H1 (cell line): ENCODE measurements around the gene TNFSF18. TPM values are rescaled to one million over a fixed set of nuclear protein-coding genes. Genes with fewer than 3 reads are reported as not detected.

Source experiments
- CTCF ChIA-PET: fragments of 300-600 bp; sonication (Branson Sonifier 250); formaldehyde crosslinking; loops from one replicate; lab custom pipeline; 2021; ENCODE audit not compliant: partially characterized antibody; lab: Charles Lee
- POLR2A ChIA-PET: fragments of 300-600 bp; sonication (Branson Sonifier 250); formaldehyde crosslinking; loops from one replicate; lab custom pipeline; 2021; ENCODE audit warnings: inconsistent platforms; ENCODE audit not compliant: partially characterized antibody; lab: Charles Lee
- DNase-seq, 2 experiments: peaks; one replicate each; pipeline versions ENCODE4 v3.0.0 to v3.0.0-alpha.2; 2010 to 2022; ENCODE audit warnings: low spot score in 2 of 2, low read depth in 1 of 2, mixed read lengths in 1 of 2
- FAIRE-seq: peaks from 2 replicates; lab custom pipeline; 2011; peaks lifted over from hg19 to GRCh38; lab: Jason Lieb, UNC
- H2AFZ ChIP-seq: 2 replicates; pipeline ENCODE4 v1.8.1; 2012; ENCODE audit warnings: low read length, inconsistent platforms
- H2AK5ac ChIP-seq: 2 replicates; pipeline ENCODE4 v1.6.1; 2013; ENCODE audit warnings: low read depth, low read length
- H2BK120ac ChIP-seq: replicated peaks from 2 replicates; pipeline ENCODE3; 2013; ENCODE audit warnings: low read depth, low read length, inconsistent platforms
- H2BK12ac ChIP-seq: 2 replicates; pipeline ENCODE4 v1.6.1; 2013; ENCODE audit warnings: low read depth, low read length
- H2BK15ac ChIP-seq: 2 replicates; pipeline ENCODE4 v1.6.1; 2013; ENCODE audit warnings: low read length
- H2BK20ac ChIP-seq: 2 replicates; pipeline ENCODE4 v1.6.1; 2013; ENCODE audit warnings: low read length
- H2BK5ac ChIP-seq: 2 replicates; pipeline ENCODE4 v1.6.1; 2013; ENCODE audit warnings: low read depth, low read length
- H3K14ac ChIP-seq: 2 replicates; pipeline ENCODE4 v1.6.1; 2013; ENCODE audit warnings: inconsistent platforms; ENCODE audit not compliant: insufficient read length
- H3K18ac ChIP-seq: 2 replicates; pipeline ENCODE4 v1.6.1; 2013; ENCODE audit warnings: low read length; ENCODE audit errors: extremely low read depth
- H3K23ac ChIP-seq: 2 replicates; pipeline ENCODE4 v1.6.1; 2013; ENCODE audit warnings: inconsistent platforms; ENCODE audit not compliant: insufficient read length
- H3K23me2 ChIP-seq: 2 replicates; pipeline ENCODE4 v1.6.1; 2013; ENCODE audit warnings: low read depth, low read length
- H3K27ac ChIP-seq: 2 replicates; pipeline ENCODE4 v1.6.1; 2011; ENCODE audit warnings: low read depth, low read length, inconsistent platforms
- H3K27me3 ChIP-seq, 4 experiments: replicated peaks in 1 of 4; 1 replicate in 1 of 4; 2 replicates in 3 of 4; pipeline versions ENCODE4 v1.6.1 to v1.8.1; 2011 to 2013; ENCODE audit warnings: low read length in 3 of 4, mild to moderate bottlenecking in 3 of 4, inconsistent platforms in 2 of 4, mixed read lengths in 2 of 4, moderate library complexity in 1 of 4; ENCODE audit not compliant: control insufficient read depth in 3 of 4, insufficient read depth in 3 of 4; ENCODE audit errors: extremely low read depth in 1 of 4
- H3K36me3 ChIP-seq, 4 experiments: 2 replicates each; pipeline versions ENCODE4 v1.6.1 to v1.8.1; 2011 to 2013; ENCODE audit warnings: mild to moderate bottlenecking in 4 of 4, low read length in 3 of 4, moderate library complexity in 2 of 4, control low read depth in 1 of 4, inconsistent platforms in 1 of 4; ENCODE audit not compliant: insufficient read depth in 4 of 4, control insufficient read depth in 2 of 4
- H3K4ac ChIP-seq: replicated peaks from 2 replicates; pipeline ENCODE3; 2013; ENCODE audit warnings: low read length, low read depth, mixed read lengths, inconsistent platforms; ENCODE audit not compliant: insufficient read length
- H3K4me1 ChIP-seq, 4 experiments: replicated peaks in 1 of 4; 1 replicate in 1 of 4; 2 replicates in 3 of 4; pipeline versions ENCODE4 v1.6.1 to v1.8.1; 2011 to 2013; ENCODE audit warnings: low read length in 3 of 4, inconsistent platforms in 2 of 4, mixed read lengths in 1 of 4; ENCODE audit not compliant: insufficient read depth in 4 of 4, control insufficient read depth in 3 of 4
- H3K4me2 ChIP-seq, 2 experiments: 2 replicates each; pipeline versions ENCODE4 v1.6.1 to v1.8.1; 2011 to 2013; ENCODE audit warnings: low read depth in 2 of 2, low read length in 2 of 2, control low read depth in 1 of 2, inconsistent platforms in 1 of 2, mild to moderate bottlenecking in 1 of 2; ENCODE audit not compliant: insufficient read depth in 1 of 2
- H3K4me3 ChIP-seq, 4 experiments: fragments of 200-600, 300-600 bp in 1 of 4; sonication (generic), shearing (Covaris generic), sonication (Bioruptor Twin) in 1 of 4; 2 replicates each; pipeline versions ENCODE4 v1.5.1 to v1.8.1; 2011 to 2016; ENCODE audit warnings: low read length in 4 of 4, low read depth in 3 of 4, control low read depth in 2 of 4, inconsistent platforms in 2 of 4, mild to moderate bottlenecking in 2 of 4, mixed read lengths in 1 of 4, moderate library complexity in 1 of 4; ENCODE audit not compliant: insufficient read depth in 2 of 4; ENCODE audit errors: extremely low read depth in 1 of 4
- H3K56ac ChIP-seq: replicated peaks from 2 replicates; pipeline ENCODE3; 2013; ENCODE audit warnings: low read depth, mild to moderate bottlenecking, mixed read lengths, low read length, inconsistent platforms; ENCODE audit not compliant: insufficient read length
- H3K79me1 ChIP-seq: 2 replicates; pipeline ENCODE4 v1.6.1; 2013; ENCODE audit warnings: low read depth, low read length, control low read depth
- H3K79me2 ChIP-seq, 2 experiments: 2 replicates each; pipeline versions ENCODE4 v1.6.1 to v1.8.1; 2012 to 2013; ENCODE audit warnings: low read length in 2 of 2, mild to moderate bottlenecking in 2 of 2, inconsistent platforms in 1 of 2; ENCODE audit not compliant: insufficient read depth in 2 of 2, control insufficient read depth in 1 of 2
- H3K9ac ChIP-seq, 4 experiments: replicated peaks in 1 of 4; 1 replicate in 1 of 4; 2 replicates in 3 of 4; pipeline versions ENCODE4 v1.6.1 to v1.8.1; 2011 to 2013; ENCODE audit warnings: low read depth in 3 of 4, low read length in 3 of 4, control low read depth in 2 of 4, mild to moderate bottlenecking in 2 of 4, moderate library complexity in 2 of 4, inconsistent platforms in 1 of 4; ENCODE audit errors: extremely low read depth in 1 of 4
- H3K9me3 ChIP-seq, 2 experiments: 2 replicates each; pipeline versions ENCODE4 v1.6.1 to v1.8.1; 2012 to 2013; ENCODE audit warnings: mild to moderate bottlenecking in 2 of 2, moderate library complexity in 2 of 2, control low read depth in 1 of 2, inconsistent platforms in 1 of 2, low read depth in 1 of 2, low read length in 1 of 2, mixed read lengths in 1 of 2; ENCODE audit not compliant: insufficient read depth in 2 of 2
- H4K20me1 ChIP-seq, 2 experiments: replicated peaks in 1 of 2; 2 replicates each; pipeline versions ENCODE3 to v1.8.1; 2011 to 2013; ENCODE audit warnings: inconsistent platforms in 2 of 2, low read length in 2 of 2, mild to moderate bottlenecking in 1 of 2; ENCODE audit not compliant: insufficient read depth in 2 of 2, control insufficient read depth in 1 of 2
- H4K5ac ChIP-seq: 2 replicates; pipeline ENCODE4 v1.6.1; 2013; ENCODE audit warnings: low read length, low read depth, mixed read lengths, inconsistent platforms; ENCODE audit not compliant: insufficient read length
- H4K8ac ChIP-seq: 2 replicates; pipeline ENCODE4 v1.8.0; 2013; ENCODE audit warnings: mild to moderate bottlenecking, moderate library complexity, low read length, inconsistent platforms; ENCODE audit not compliant: insufficient read depth; ENCODE audit errors: extremely low read depth
- H4K91ac ChIP-seq: replicated peaks from 2 replicates; pipeline ENCODE3; 2013; ENCODE audit warnings: low read length, mixed read lengths, inconsistent platforms; ENCODE audit not compliant: insufficient read length
- CREB1 ChIP-seq: IDR thresholded peaks from 2 replicates; pipeline ENCODE4 v1.6.1; 2012; ENCODE audit warnings: inconsistent platforms
- CTCF ChIP-seq, 3 experiments: IDR thresholded peaks; 1 replicate in 2 of 3; 2 replicates in 1 of 3; pipeline versions ENCODE4 v1.5.1 to v1.6.1; 2011; ENCODE audit warnings: low read length in 3 of 3, mild to moderate bottlenecking in 3 of 3, inconsistent platforms in 2 of 3, low read depth in 1 of 3, moderate library complexity in 1 of 3; ENCODE audit not compliant: insufficient read depth in 1 of 3; ENCODE audit errors: control extremely low read depth in 1 of 3
- EGR1 ChIP-seq: IDR thresholded peaks from 2 replicates; pipeline ENCODE4 v1.6.1; 2011; ENCODE audit warnings: low read depth, low read length, borderline replicate concordance
- GABPA ChIP-seq: IDR thresholded peaks from 2 replicates; pipeline ENCODE4 v1.6.1; 2011; ENCODE audit warnings: mild to moderate bottlenecking, low read length, moderate library complexity, borderline replicate concordance; ENCODE audit not compliant: insufficient read depth
- POLR2A ChIP-seq, 2 experiments: IDR thresholded peaks; 1 replicate in 1 of 2; 2 replicates in 1 of 2; pipeline ENCODE4 v1.6.1; 2011; ENCODE audit warnings: low read depth in 2 of 2, low read length in 2 of 2, mild to moderate bottlenecking in 2 of 2; ENCODE audit errors: control extremely low read depth in 1 of 2
- SIX5 ChIP-seq: IDR thresholded peaks from 2 replicates; pipeline ENCODE4 v1.6.1; 2011; ENCODE audit warnings: mild to moderate bottlenecking, low read depth, low read length
- TEAD4 ChIP-seq: IDR thresholded peaks from 2 replicates; pipeline ENCODE4 v1.6.1; 2012; ENCODE audit warnings: low read depth, low read length, inconsistent platforms, mixed read lengths
- polyA plus RNA-seq, 7 experiments: library from polyadenylated mRNA; depleted of rRNA in 3 of 7; stranded (reverse) in 5 of 7; unstranded in 2 of 7; fragments of >200 nt in 5 of 7; fragments of 200-250 nt in 2 of 7; gene quantifications; 1 replicate in 5 of 7; 2 replicates in 1 of 7; 4 replicates in 1 of 7; pipeline versions ENCODE4 v1.2.1 to v1.2.3, GENCODE V29; 2011 to 2013; ENCODE audit warnings: missing spikeins in 2 of 7, mixed read lengths in 2 of 7
- total RNA-seq: library from RNA; stranded (reverse); fragmentation: NEBNext Ultra II Directional; extraction: Animal tissue kit (Norgen Biotek cat#: 25700); gene quantifications from 2 replicates; pipeline ENCODE4 v1.2.1, GENCODE V29; 2021

Gene TNFSF18
- total and polyA plus RNA-seq, 2 of the 8 experiments (the other 6 are each of a cell fraction or from before 2014, with no cell fraction given) = not detected

GRCh38 chr1:173093691-173094445, 43.1 kb upstream of the TNFSF18 start:
- no peaks in the 10 kb centered on the region for H3K36me3 ChIP-seq
- H3K79me2 ChIP-seq = no peaks in the 10 kb centered on the region
- no peak overlapping the region for H3K4me3 ChIP-seq
- no peak overlapping the region for H3K14ac ChIP-seq
- no peak overlapping the region for H2BK12ac ChIP-seq
- H3K9me3 ChIP-seq = no peaks in the 10 kb centered on the region
- no peak overlapping the region for H3K27ac ChIP-seq
- H4K8ac ChIP-seq = no peak overlapping the region
- no peak overlapping the region for H4K91ac ChIP-seq
- CTCF ChIA-PET = interaction anchor here (0.6 kb wide), 1 partner anchor 966 kb away, joined by 3 read pairs; no protein-coding TSS in a partner anchor
- H2BK120ac ChIP-seq = no peak overlapping the region
- no peaks in the 10 kb centered on the region for H3K4me1 ChIP-seq
- H4K20me1 ChIP-seq = no peaks in the 10 kb centered on the region
- no peak overlapping the region for H3K56ac ChIP-seq
- no peak overlapping the region for H2AFZ ChIP-seq
- H3K9ac ChIP-seq = no peak overlapping the region
- no peak overlapping the region for H3K23ac ChIP-seq
- POLR2A ChIA-PET = no interaction called here
- H2BK20ac ChIP-seq = no peak overlapping the region
- H3K4ac ChIP-seq = no peak overlapping the region
- H3K27me3 ChIP-seq = no peaks in the 10 kb centered on the region
- no peaks in the 10 kb centered on the region for H3K23me2 ChIP-seq
- TF ChIP-seq TEAD4 (no peak), SIX5 (no peak), CREB1 (no peak), CTCF (IDR thresholded peaks at IDR 0.05; ENCODE audit: control extremely low read depth in 1 of 3, insufficient read depth in 1 of 3, low read depth in 1 of 3, low read length in 3 of 3) (no peak), EGR1 (no peak), GABPA (no peak), POLR2A (IDR thresholded peaks at IDR 0.05; ENCODE audit: control extremely low read depth in 1 of 2, low read depth in 2 of 2, low read length in 2 of 2) (no peak)
- H2BK15ac ChIP-seq = no peak overlapping the region
- FAIRE-seq (no peak), DNase-seq (no peak)
- H2BK5ac ChIP-seq = no peak overlapping the region
- H3K18ac ChIP-seq = no peak overlapping the region
- H4K5ac ChIP-seq = no peak overlapping the region
- no peak overlapping the region for H2AK5ac ChIP-seq
- H3K4me2 ChIP-seq = no peak overlapping the region
- no peaks in the 10 kb centered on the region for H3K79me1 ChIP-seq
